CD4-positive, alpha-beta T cell (primary cell): ENCODE results near the gene KYNU. TPM values are rescaled to one million over a fixed set of nuclear protein-coding genes. Genes with fewer than 3 reads are reported as not detected.

Experiments used
- ATAC-seq: fragments of 200-7000 bp; cut with Tn5 transposase; one replicate; pipeline ENCODE4 v1.10.0; 2022; ENCODE audit warnings: mild to moderate bottlenecking; ENCODE audit not compliant: poor library complexity
- CTCF ChIA-PET: fragments of 350-600 bp; sonication (Branson Sonifier 250); formaldehyde crosslinking; loops from one replicate; lab custom pipeline; 2021; ENCODE audit warnings: antibody characterized with exemption, inconsistent platforms; lab: Charles Lee
- POLR2A ChIA-PET: fragments of 350-600 bp; sonication (Branson Sonifier 250); formaldehyde crosslinking; loops from one replicate; lab custom pipeline; 2021; ENCODE audit warnings: antibody characterized with exemption, inconsistent platforms; lab: Charles Lee
- DNase-seq, 14 experiments: peaks; one replicate each; pipeline ENCODE4 v3.0.0-alpha.2; 2013 to 2020; ENCODE audit warnings: mixed read lengths in 2 of 14
- H3K27ac ChIP-seq, 2 donors: one replicate each; pipeline versions ENCODE4 v1.5.1 to v1.7.0; 2013; ENCODE audit warnings: low read length in 2 of 2, low read depth in 1 of 2, mild to moderate bottlenecking in 1 of 2
- H3K27me3 ChIP-seq, 2 experiments: 1 replicate in 1 of 2; 2 replicates in 1 of 2; pipeline versions ENCODE4 v1.6.1 to v1.7.0; 2013; ENCODE audit warnings: low read length in 2 of 2, control low read depth in 1 of 2, mild to moderate bottlenecking in 1 of 2, moderate library complexity in 1 of 2; ENCODE audit not compliant: insufficient read depth in 2 of 2, control insufficient read depth in 1 of 2
- H3K36me3 ChIP-seq: one replicate; pipeline ENCODE4 v1.6.1; 2013; ENCODE audit warnings: low read length, control low read depth; ENCODE audit not compliant: insufficient read depth
- H3K4me1 ChIP-seq: one replicate; pipeline ENCODE4 v1.6.1; 2013; ENCODE audit warnings: low read length, control low read depth; ENCODE audit not compliant: insufficient read depth
- H3K4me3 ChIP-seq: one replicate; pipeline ENCODE4 v1.5.1; 2013; ENCODE audit warnings: mild to moderate bottlenecking, low read length, moderate library complexity
- H3K9me3 ChIP-seq, 2 experiments: 1 replicate in 1 of 2; 2 replicates in 1 of 2; pipeline versions ENCODE4 v1.6.1 to v1.7.0; 2013; ENCODE audit warnings: low read length in 2 of 2, mild to moderate bottlenecking in 2 of 2, control low read depth in 1 of 2, moderate library complexity in 1 of 2; ENCODE audit not compliant: control insufficient read depth in 1 of 2, insufficient read depth in 1 of 2
- H3K27ac Mint-ChIP-seq: one replicate; pipeline ENCODE4 v1.8.0; 2020; ENCODE audit warnings: mixed read lengths
- H3K27me3 Mint-ChIP-seq: one replicate; pipeline ENCODE4 v1.8.0; 2021; ENCODE audit warnings: mixed read lengths
- H3K36me3 Mint-ChIP-seq: one replicate; pipeline ENCODE4 v1.8.0; 2021; ENCODE audit warnings: low read depth, mixed read lengths
- H3K4me1 Mint-ChIP-seq: one replicate; pipeline ENCODE4 v1.8.0; 2021; ENCODE audit warnings: low read depth, mixed read lengths
- H3K4me3 Mint-ChIP-seq: one replicate; pipeline ENCODE4 v1.8.0; 2020; ENCODE audit warnings: mild to moderate bottlenecking, mixed read lengths
- H3K9me3 Mint-ChIP-seq: one replicate; pipeline ENCODE4 v1.8.0; 2020; ENCODE audit warnings: mixed read lengths
- CTCF ChIP-seq: fragments of 200-600 bp; IDR thresholded peaks from one replicate; pipeline ENCODE4 v1.8.0; 2022; ENCODE audit warnings: antibody characterized with exemption, mild to moderate bottlenecking
- intact Hi-C, 2 experiments: fragments of 100-400 bp; cut with DNase I in 1 of 2; cut with micrococcal nuclease in 1 of 2; formaldehyde crosslinking; loops; one replicate each; pipeline versions ENCODE4 v1.15.1 to v1.9.0; 2023 to 2025; cut with DNase I, micrococcal nuclease
- total RNA-seq, 174 experiments: library from RNA in 2 of 174; stranded (reverse) in 2 of 174; gene quantifications; one replicate each; pipeline ENCODE4 v1.2.3 and lab custom pipeline; 2021 to 2026

Gene KYNU
- total RNA-seq, 2 experiments from 2014 or later, result 0.38 to 0.50 TPM

- H3K27me3 ChIP-seq, result no peaks in the 10 kb centered on the region
- ATAC-seq (no peak), DNase-seq (no peak)
- H3K9me3 Mint-ChIP-seq, result no peaks in the 10 kb centered on the region
- POLR2A ChIA-PET, result no interaction called here
- no peaks in the 10 kb centered on the region for H3K4me1 Mint-ChIP-seq
- peaks cover 0 to 9% of the 10 kb centered on the region in 2 experiments for H3K9me3 ChIP-seq
- no peak overlapping the region for H3K4me3 Mint-ChIP-seq
- no peak overlapping the region for H3K4me3 ChIP-seq
- no peak overlapping the region for H3K27ac ChIP-seq
- H3K36me3 ChIP-seq, result no peaks in the 10 kb centered on the region
- CTCF ChIA-PET, result no interaction called here
- no peaks in the 10 kb centered on the region for H3K36me3 Mint-ChIP-seq
- H3K4me1 ChIP-seq, result no peaks in the 10 kb centered on the region
- H3K27ac Mint-ChIP-seq, result no peak overlapping the region
- intact Hi-C loops, result no loop called here
- no peak for TF ChIP-seq CTCF
- H3K27me3 Mint-ChIP-seq, result no peaks in the 10 kb centered on the region
Observed at GRCh38 chr2:142935563-142936089, 58.2 kb downstream of the KYNU start.

- H3K27me3 ChIP-seq, result no peaks in the 10 kb centered on the region
- no peak for TF ChIP-seq CTCF
- no peaks in the 10 kb centered on the region for H3K9me3 Mint-ChIP-seq
- H3K36me3 Mint-ChIP-seq, result no peaks in the 10 kb centered on the region
- ChIA-PET CTCF (no interaction called here), POLR2A (no interaction called here)
- intact Hi-C loops, result no loop called here
- H3K4me1 ChIP-seq, result no peaks in the 10 kb centered on the region
- H3K4me3 Mint-ChIP-seq, result no peak overlapping the region
- H3K27me3 Mint-ChIP-seq, result no peaks in the 10 kb centered on the region
- no peak overlapping the region for H3K4me3 ChIP-seq
- no peak overlapping the region for H3K27ac ChIP-seq
- no peaks in the 10 kb centered on the region for H3K36me3 ChIP-seq
- no peak for ATAC-seq
- DNase-seq, result no peak
- H3K4me1 Mint-ChIP-seq, result no peaks in the 10 kb centered on the region
- peaks cover 0 to 5% of the 10 kb centered on the region in 2 experiments for H3K9me3 ChIP-seq
- no peak overlapping the region for H3K27ac Mint-ChIP-seq
Observed at GRCh38 chr2:142936629-142937028, 59.2 kb downstream of the KYNU start.

GRCh38 chr2:142937347-142937746, 59.9 kb downstream of the KYNU start:
- Mint-ChIP-seq H3K27me3 (no peaks in the 10 kb centered on the region), H3K27ac (no peak overlapping the region), H3K36me3 (no peaks in the 10 kb centered on the region), H3K4me1 (no peaks in the 10 kb centered on the region), H3K4me3 (no peak overlapping the region), H3K9me3 (no peaks in the 10 kb centered on the region)
- intact Hi-C loops, result no loop called here
- ChIA-PET POLR2A (no interaction called here), CTCF (no interaction called here)
- H3K36me3 ChIP-seq, result no peaks in the 10 kb centered on the region
- no peak overlapping the region for H3K27ac ChIP-seq
- ATAC-seq (no peak), DNase-seq (no peak)
- no peak overlapping the region for H3K4me3 ChIP-seq
- H3K27me3 ChIP-seq, result no peaks in the 10 kb centered on the region
- no peak for TF ChIP-seq CTCF
- peaks cover 0 to 5% of the 10 kb centered on the region in 2 experiments for H3K9me3 ChIP-seq
- no peaks in the 10 kb centered on the region for H3K4me1 ChIP-seq
